ENCODE measurements around the gene RBFOX2. TPM values are rescaled to one million over a fixed set of nuclear protein-coding genes. Genes with fewer than 3 reads are reported as not detected.

RBFOX2 gene
- total and polyA plus RNA-seq, 2 donors (not counting 1 experiment from before 2014, with no cell fraction given), result 173 to 190 TPM

DNA sequence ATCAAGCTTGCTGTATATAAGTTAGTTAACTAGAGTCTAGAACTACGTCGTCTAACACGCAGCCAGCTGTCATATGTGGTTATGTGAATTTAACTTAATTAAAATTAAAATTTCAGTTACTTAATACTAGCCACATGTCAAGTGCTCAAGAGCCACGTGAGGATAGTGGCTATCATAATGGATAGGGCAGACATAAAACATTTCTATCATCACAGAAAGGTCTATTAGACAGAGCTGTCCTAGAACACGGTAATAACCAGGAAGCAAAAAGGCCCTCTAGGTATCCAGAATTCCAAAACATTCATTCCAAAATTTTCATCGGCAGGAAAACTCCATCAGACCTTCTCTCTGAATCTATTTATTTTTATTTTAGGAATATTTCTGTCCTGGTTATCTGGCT is 123.9 kb downstream of the RBFOX2 start:
- Histone ChIP-seq H3K4me2 (ENCODE audit: extremely low read depth, insufficient read depth, low read length) (no peak overlapping the region), H3K27ac (ENCODE audit: insufficient read depth, low read length) (no peak overlapping the region), H3K4me1 (ENCODE audit: control insufficient read depth, extremely low read depth, insufficient read depth, low read length) (peaks cover 7% of the 10 kb centered on the region), H4K20me1 (ENCODE audit: control insufficient read depth, extremely low read depth, insufficient read depth, low read length) (peaks cover 2% of the 10 kb centered on the region), H3K36me3 (ENCODE audit: control insufficient read depth, insufficient read depth, low read length) (no peaks in the 10 kb centered on the region), H3K79me2 (ENCODE audit: control insufficient read depth, insufficient read depth, low read length) (peaks cover 45% of the 10 kb centered on the region), H3K4me3 (replicated peaks in 1 of 4; ENCODE audit: control extremely low read depth in 1 of 4, insufficient read depth in 1 of 4, low read depth in 3 of 4, low read length in 4 of 4) (no peak overlapping the region), H3K9ac (ENCODE audit: insufficient read depth, low read length) (no peak overlapping the region), H3K9me3 (ENCODE audit: control insufficient read depth, insufficient read depth, low read depth, low read length) (no peaks in the 10 kb centered on the region), H2AFZ (ENCODE audit: low read length) (no peak overlapping the region), H3K27me3 (ENCODE audit: control insufficient read depth, insufficient read depth, low read length) (no peaks in the 10 kb centered on the region)
- DNase-seq (ENCODE audit: low read depth in 2 of 2), result no peak
- TF ChIP-seq EZH2 (IDR thresholded peaks at IDR 0.05; ENCODE audit: low read length, missing control alignments), result no peak
- no peak for TF ChIP-seq CTCF (conservative IDR thresholded peaks at IDR 0.05 in 1 of 2, IDR thresholded peaks at IDR 0.05 in 1 of 2; ENCODE audit: low read depth in 1 of 2, low read length in 2 of 2)

DNA sequence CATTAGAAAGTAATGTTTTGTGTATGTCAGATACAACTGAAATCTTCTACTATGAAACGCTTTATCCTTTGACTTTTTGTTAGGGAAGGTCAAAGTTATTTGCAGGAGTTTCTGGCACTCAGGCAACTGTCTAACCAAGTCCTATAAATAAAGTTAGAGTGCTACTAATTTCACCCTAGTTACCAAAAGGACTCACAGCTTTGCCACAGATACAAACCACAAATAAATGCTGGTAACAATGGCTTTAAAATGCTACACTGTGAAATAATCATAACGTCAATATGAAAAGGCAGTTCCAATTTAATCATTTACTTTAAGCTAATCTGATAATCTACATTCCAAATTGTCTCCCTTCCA is 124.3 kb downstream of the RBFOX2 start:
- Histone ChIP-seq H3K79me2 (ENCODE audit: control insufficient read depth, insufficient read depth, low read length) (peaks cover 42% of the 10 kb centered on the region), H3K27ac (ENCODE audit: insufficient read depth, low read length) (no peak overlapping the region), H3K4me1 (ENCODE audit: control insufficient read depth, extremely low read depth, insufficient read depth, low read length) (peaks cover 7% of the 10 kb centered on the region), H3K4me2 (ENCODE audit: extremely low read depth, insufficient read depth, low read length) (no peak overlapping the region), H3K9ac (ENCODE audit: insufficient read depth, low read length) (no peak overlapping the region), H2AFZ (ENCODE audit: low read length) (no peak overlapping the region), H3K9me3 (ENCODE audit: control insufficient read depth, insufficient read depth, low read depth, low read length) (no peaks in the 10 kb centered on the region), H4K20me1 (ENCODE audit: control insufficient read depth, extremely low read depth, insufficient read depth, low read length) (peaks cover 2% of the 10 kb centered on the region), H3K36me3 (ENCODE audit: control insufficient read depth, insufficient read depth, low read length) (no peaks in the 10 kb centered on the region), H3K27me3 (ENCODE audit: control insufficient read depth, insufficient read depth, low read length) (no peaks in the 10 kb centered on the region), H3K4me3 (replicated peaks in 1 of 4; ENCODE audit: control extremely low read depth in 1 of 4, insufficient read depth in 1 of 4, low read depth in 3 of 4, low read length in 4 of 4) (no peak overlapping the region)
- DNase-seq (ENCODE audit: low read depth in 2 of 2), result no peak
- no peak for TF ChIP-seq EZH2 (IDR thresholded peaks at IDR 0.05; ENCODE audit: low read length, missing control alignments)
- no peak for TF ChIP-seq CTCF (conservative IDR thresholded peaks at IDR 0.05 in 1 of 2, IDR thresholded peaks at IDR 0.05 in 1 of 2; ENCODE audit: low read depth in 1 of 2, low read length in 2 of 2)

DNA sequence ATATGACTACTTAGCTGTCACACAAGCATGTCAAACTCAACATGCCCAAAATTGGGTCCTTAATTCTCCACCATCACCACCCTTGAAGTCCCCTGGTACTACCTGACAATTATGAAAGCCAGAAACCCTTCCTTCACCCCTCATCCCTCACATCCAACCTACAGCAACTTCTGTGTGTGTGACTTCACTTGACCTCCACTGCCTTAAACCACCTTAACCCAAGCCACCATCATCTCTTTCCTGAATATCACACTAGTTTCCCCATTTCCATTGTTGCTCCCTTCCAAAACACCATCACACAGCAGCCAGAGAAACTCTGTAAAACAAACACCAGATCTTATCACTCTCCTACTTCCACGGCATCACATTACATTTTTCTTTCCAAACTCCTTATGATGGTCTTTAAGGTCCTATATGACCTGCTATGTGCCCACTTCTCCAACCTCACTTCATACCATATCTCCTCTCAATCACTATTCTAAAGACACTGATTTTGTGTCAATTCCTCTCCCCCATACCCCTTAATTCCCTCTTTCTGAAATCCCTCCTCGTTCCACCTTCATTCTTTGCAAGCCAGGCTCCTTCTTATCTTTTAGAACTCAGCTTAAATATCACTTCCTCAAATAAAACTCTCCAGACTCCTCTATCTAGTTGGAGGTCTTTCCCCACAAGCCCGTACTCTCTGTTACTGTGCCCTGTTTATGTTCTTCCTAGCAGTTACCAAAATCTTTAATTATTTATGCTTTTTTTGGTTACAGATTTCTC is 124.9 kb downstream of the RBFOX2 start:
- Histone ChIP-seq H3K79me2 (ENCODE audit: control insufficient read depth, insufficient read depth, low read length) (peaks cover 38% of the 10 kb centered on the region), H3K27me3 (ENCODE audit: control insufficient read depth, insufficient read depth, low read length) (no peaks in the 10 kb centered on the region), H3K4me2 (ENCODE audit: extremely low read depth, insufficient read depth, low read length) (no peak overlapping the region), H3K36me3 (ENCODE audit: control insufficient read depth, insufficient read depth, low read length) (no peaks in the 10 kb centered on the region), H4K20me1 (ENCODE audit: control insufficient read depth, extremely low read depth, insufficient read depth, low read length) (peaks cover 2% of the 10 kb centered on the region), H3K4me1 (ENCODE audit: control insufficient read depth, extremely low read depth, insufficient read depth, low read length) (peaks cover 7% of the 10 kb centered on the region), H3K9ac (ENCODE audit: insufficient read depth, low read length) (no peak overlapping the region), H2AFZ (ENCODE audit: low read length) (no peak overlapping the region), H3K4me3 (replicated peaks in 1 of 4; ENCODE audit: control extremely low read depth in 1 of 4, insufficient read depth in 1 of 4, low read depth in 3 of 4, low read length in 4 of 4) (no peak overlapping the region), H3K9me3 (ENCODE audit: control insufficient read depth, insufficient read depth, low read depth, low read length) (no peaks in the 10 kb centered on the region), H3K27ac (ENCODE audit: insufficient read depth, low read length) (no peak overlapping the region)
- TF ChIP-seq CTCF (conservative IDR thresholded peaks at IDR 0.05 in 1 of 2, IDR thresholded peaks at IDR 0.05 in 1 of 2; ENCODE audit: low read depth in 1 of 2, low read length in 2 of 2) (no peak), EZH2 (IDR thresholded peaks at IDR 0.05; ENCODE audit: low read length, missing control alignments) (no peak)
- DNase-seq (ENCODE audit: low read depth in 2 of 2), result no peak

Data from fibroblast of lung (primary cell).